Small intestine (tissue), 7 donors: ENCODE results near the gene CCL2. TPM values are rescaled to one million over a fixed set of nuclear protein-coding genes. Genes with fewer than 3 reads are reported as not detected.

Experiments used
- DNase-seq, 2 donors: peaks; one replicate each; pipeline versions ENCODE4 v3.0.0 to v3.0.0-alpha.2; 2013
- FAIRE-seq: peaks from 2 replicates; lab custom pipeline; 2012; peaks lifted over from hg19 to GRCh38; lab: Jason Lieb, UNC
- H3K27ac ChIP-seq, 3 donors: one replicate each; pipeline ENCODE4 v1.5.1; 2013; ENCODE audit warnings: low read length in 2 of 3, mild to moderate bottlenecking in 2 of 3, control low read depth in 1 of 3, inconsistent platforms in 1 of 3, low read depth in 1 of 3, moderate library complexity in 1 of 3
- H3K27me3 ChIP-seq, 3 donors: one replicate each; pipeline ENCODE4 v1.6.1; 2013; ENCODE audit warnings: low read length in 3 of 3, inconsistent platforms in 1 of 3; ENCODE audit not compliant: control insufficient read depth in 3 of 3, insufficient read depth in 3 of 3
- H3K36me3 ChIP-seq, 3 donors: one replicate each; pipeline ENCODE4 v1.6.1; 2013; ENCODE audit warnings: low read length in 3 of 3, inconsistent platforms in 1 of 3, low read depth in 1 of 3, mild to moderate bottlenecking in 1 of 3, moderate library complexity in 1 of 3; ENCODE audit not compliant: control insufficient read depth in 3 of 3, insufficient read depth in 2 of 3
- H3K4me1 ChIP-seq, 3 donors: one replicate each; pipeline ENCODE4 v1.6.1; 2013; ENCODE audit warnings: low read length in 2 of 3, inconsistent platforms in 1 of 3, low read depth in 1 of 3, mild to moderate bottlenecking in 1 of 3, moderate library complexity in 1 of 3; ENCODE audit not compliant: control insufficient read depth in 3 of 3, insufficient read depth in 2 of 3
- H3K4me3 ChIP-seq, 3 donors: one replicate each; pipeline ENCODE4 v1.5.1; 2013; ENCODE audit warnings: low read length in 3 of 3, control low read depth in 1 of 3, inconsistent platforms in 1 of 3, low read depth in 1 of 3, mild to moderate bottlenecking in 1 of 3, moderate library complexity in 1 of 3
- H3K9me3 ChIP-seq, 2 donors: one replicate each; pipeline ENCODE4 v1.6.1; 2013; ENCODE audit warnings: low read depth in 1 of 2, low read length in 1 of 2; ENCODE audit not compliant: control insufficient read depth in 2 of 2, insufficient read depth in 1 of 2
- WGBS, 3 donors: extraction: QIAGEN DNeasy Blood & Tissue Kit; methylation state at CpG; one replicate each; pipeline ENCODE4 v1.1.7; 2013; 5-methylcytosine and 5-hydroxymethylcytosine counted together
- polyA plus RNA-seq, 4 donors: library from polyadenylated mRNA; stranded (reverse) in 3 of 4; unstranded in 1 of 4; fragments of 200-250 nt in 3 of 4; fragments of 120-200 nt in 1 of 4; gene quantifications; one replicate each; pipeline versions ENCODE4 v1.2.1 to v1.2.3, GENCODE V29; 2013
- donor health status: healthy with polysubstance abuse.
- donor health status: control.
- donor health status: control.
- donor health status: Bipolar disorder and iron deficiency.
- donor health status: healthy.

The CCL2 gene
- polyA plus RNA-seq, 4 donors, result 6.0 to 29.2 (median 21.4) TPM

DNA sequence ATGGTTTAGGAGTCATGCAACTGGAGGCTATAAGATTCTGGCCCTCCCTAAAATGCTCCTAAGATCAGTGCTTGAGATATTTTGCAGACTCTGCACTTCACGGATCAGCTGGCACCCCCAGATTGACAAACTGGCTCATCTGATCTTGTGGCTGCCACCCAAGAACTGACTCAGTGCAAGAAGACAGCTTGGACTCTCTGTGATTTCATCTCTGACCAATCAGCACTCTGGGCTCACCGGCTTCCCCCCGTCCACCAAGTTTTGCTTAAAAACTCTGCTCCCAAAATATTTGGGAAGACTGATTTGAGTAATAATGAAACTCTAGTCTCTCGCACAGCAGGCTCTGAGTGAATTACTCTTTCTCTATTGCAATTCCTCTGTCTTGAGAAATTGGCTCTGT lies 26.3 kb upstream of the CCL2 start:
- no peak overlapping the region for H3K27ac ChIP-seq
- peaks cover 0 to 9% of the 10 kb centered on the region in 2 donors for H3K9me3 ChIP-seq
- DNase-seq, result no peak
- no peaks in the 10 kb centered on the region for H3K27me3 ChIP-seq
- no peaks in the 10 kb centered on the region for H3K4me1 ChIP-seq
- H3K4me3 ChIP-seq, result no peak overlapping the region
- 67 to 88% (median 76%) methylated on average over 4 of the region's 4 CpGs for WGBS, 3 donors
- no peaks in the 10 kb centered on the region for H3K36me3 ChIP-seq
- FAIRE-seq, result no peak

GRCh38 chr17:34230342-34230741 lies 24.7 kb upstream of the CCL2 start:
- no peaks in the 10 kb centered on the region for H3K27me3 ChIP-seq
- WGBS, 3 donors, result 42 to 74% (median 58%) methylated on average over 1 of the region's 1 CpG
- no peak overlapping the region for H3K4me3 ChIP-seq
- no peaks in the 10 kb centered on the region for H3K36me3 ChIP-seq
- no peak for FAIRE-seq
- H3K4me1 ChIP-seq, result peaks cover 0 to 9% (median 8%) of the 10 kb centered on the region in 3 donors
- no peak overlapping the region for H3K27ac ChIP-seq
- DNase-seq, result no peak
- peaks cover 0 to 9% of the 10 kb centered on the region in 2 donors for H3K9me3 ChIP-seq

DNA sequence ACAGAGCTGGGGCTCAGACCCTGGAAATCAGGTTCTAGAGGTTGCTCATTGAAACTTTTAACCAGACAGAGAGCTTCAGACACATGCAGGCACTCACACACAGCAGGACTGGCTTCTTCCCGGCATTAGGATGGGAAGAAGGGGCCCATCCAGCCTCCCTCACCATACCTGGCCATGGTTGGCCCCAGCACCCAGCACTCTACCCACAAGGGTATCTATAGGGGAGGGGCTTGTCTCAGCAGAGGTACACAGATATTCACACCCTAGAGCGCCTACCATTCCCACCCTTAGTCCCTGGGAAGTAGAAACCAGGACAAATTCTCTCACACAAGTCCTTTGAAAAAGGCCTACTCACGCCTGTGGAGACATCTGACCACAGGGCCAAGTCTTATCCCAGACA lies 20.5 kb upstream of the CCL2 start:
- WGBS, 3 donors, result 78 to 89% (median 86%) methylated on average over 3 of the region's 3 CpGs
- DNase-seq, result no peak
- Histone ChIP-seq H3K4me1 (peaks cover 0 to 20% (median 18%) of the 10 kb centered on the region in 3 donors), H3K27me3 (no peaks in the 10 kb centered on the region), H3K36me3 (no peaks in the 10 kb centered on the region), H3K9me3 (peaks cover 0 to 5% of the 10 kb centered on the region in 2 donors), H3K4me3 (no peak overlapping the region), H3K27ac (peak overlapping the region in 1 of 3 donors; percentile 77)
- no peak for FAIRE-seq

- DNase-seq, result peak; percentile 37 to 61
- Histone ChIP-seq H3K4me3 (no peak overlapping the region), H3K9me3 (no peaks in the 10 kb centered on the region), H3K36me3 (no peaks in the 10 kb centered on the region), H3K4me1 (peaks cover 0 to 20% (median 18%) of the 10 kb centered on the region in 3 donors), H3K27me3 (no peaks in the 10 kb centered on the region), H3K27ac (peak overlapping the region in 2 of 3 donors; percentile 23 to 77)
- FAIRE-seq, result no peak
- 20 to 29% (median 21%) methylated on average over 6 of the region's 6 CpGs for WGBS, 3 donors
Measured at GRCh38 chr17:34235389-34236028, 19.6 kb upstream of the CCL2 start.

- Histone ChIP-seq H3K27ac (peak overlapping the region in 1 of 3 donors; percentile 72), H3K36me3 (no peaks in the 10 kb centered on the region), H3K27me3 (no peaks in the 10 kb centered on the region), H3K9me3 (no peaks in the 10 kb centered on the region), H3K4me3 (no peak overlapping the region), H3K4me1 (peaks cover 0 to 20% (median 18%) of the 10 kb centered on the region in 3 donors)
- FAIRE-seq (no peak), DNase-seq (no peak)
- 35 to 59% (median 49%) methylated on average over 6 of the region's 6 CpGs for WGBS, 3 donors
Measured at GRCh38 chr17:34236281-34236892, 18.7 kb upstream of the CCL2 start.

DNA sequence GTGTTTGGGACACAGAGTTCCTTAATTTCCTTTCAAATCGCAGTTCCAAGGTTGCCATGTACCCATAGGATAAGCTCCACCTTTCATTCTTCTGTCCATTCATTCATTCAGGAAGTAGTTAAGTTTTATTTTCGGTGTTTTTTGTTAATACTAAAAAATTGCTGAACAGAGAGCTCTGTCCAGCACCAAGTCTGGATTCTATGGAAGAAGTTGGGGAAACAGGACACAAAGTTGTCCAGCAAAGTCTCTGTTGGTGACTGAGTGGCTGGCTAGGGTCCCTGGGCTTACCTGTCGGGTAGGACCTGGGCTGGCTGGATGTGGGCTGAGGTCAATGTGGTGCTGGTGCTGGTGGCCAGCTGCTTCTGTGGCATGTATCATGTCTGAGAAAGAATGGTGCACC lies 17.6 kb upstream of the CCL2 start:
- peak overlapping the region in 1 of 3 donors; percentile 11 for H3K27ac ChIP-seq
- 68 to 91% (median 88%) methylated on average over 3 of the region's 3 CpGs for WGBS, 3 donors
- H3K27me3 ChIP-seq, result no peaks in the 10 kb centered on the region
- DNase-seq (no peak), FAIRE-seq (no peak)
- no peaks in the 10 kb centered on the region for H3K36me3 ChIP-seq
- H3K4me1 ChIP-seq, result peaks cover 0 to 20% (median 18%) of the 10 kb centered on the region in 3 donors
- H3K4me3 ChIP-seq, result no peak overlapping the region
- H3K9me3 ChIP-seq, result no peaks in the 10 kb centered on the region

DNA sequence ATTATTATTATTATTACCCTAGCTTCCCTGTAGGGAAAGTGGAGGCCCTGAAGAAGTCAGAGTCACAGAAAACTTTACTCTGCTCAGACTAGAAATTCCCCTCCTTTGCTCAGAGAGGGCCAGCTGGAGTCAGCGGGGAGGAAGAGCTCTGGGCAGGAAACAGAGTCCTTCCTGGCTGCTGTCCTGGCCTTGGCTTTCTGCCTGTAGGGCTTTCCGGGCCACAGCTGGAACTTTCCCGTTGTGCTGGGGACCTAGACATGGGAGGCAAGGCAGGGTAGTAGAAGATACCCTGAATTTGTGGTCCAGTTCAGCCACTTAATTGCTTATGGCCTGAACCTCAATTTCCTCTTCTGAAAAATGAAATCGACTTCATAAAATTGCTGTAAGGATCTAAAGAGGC lies 14.0 kb upstream of the CCL2 start:
- H3K9me3 ChIP-seq, result no peaks in the 10 kb centered on the region
- peak overlapping the region in 1 of 3 donors; percentile 27 for H3K27ac ChIP-seq
- H3K36me3 ChIP-seq, result no peaks in the 10 kb centered on the region
- WGBS, 3 donors, result 15 to 27% (median 27%) methylated on average over 4 of the region's 4 CpGs
- H3K27me3 ChIP-seq, result no peaks in the 10 kb centered on the region
- H3K4me1 ChIP-seq, result peaks cover 0 to 9% (median 6%) of the 10 kb centered on the region in 3 donors
- H3K4me3 ChIP-seq, result no peak overlapping the region
- DNase-seq (peak in 1 of 2 donors; percentile 29), FAIRE-seq (no peak)

DNA sequence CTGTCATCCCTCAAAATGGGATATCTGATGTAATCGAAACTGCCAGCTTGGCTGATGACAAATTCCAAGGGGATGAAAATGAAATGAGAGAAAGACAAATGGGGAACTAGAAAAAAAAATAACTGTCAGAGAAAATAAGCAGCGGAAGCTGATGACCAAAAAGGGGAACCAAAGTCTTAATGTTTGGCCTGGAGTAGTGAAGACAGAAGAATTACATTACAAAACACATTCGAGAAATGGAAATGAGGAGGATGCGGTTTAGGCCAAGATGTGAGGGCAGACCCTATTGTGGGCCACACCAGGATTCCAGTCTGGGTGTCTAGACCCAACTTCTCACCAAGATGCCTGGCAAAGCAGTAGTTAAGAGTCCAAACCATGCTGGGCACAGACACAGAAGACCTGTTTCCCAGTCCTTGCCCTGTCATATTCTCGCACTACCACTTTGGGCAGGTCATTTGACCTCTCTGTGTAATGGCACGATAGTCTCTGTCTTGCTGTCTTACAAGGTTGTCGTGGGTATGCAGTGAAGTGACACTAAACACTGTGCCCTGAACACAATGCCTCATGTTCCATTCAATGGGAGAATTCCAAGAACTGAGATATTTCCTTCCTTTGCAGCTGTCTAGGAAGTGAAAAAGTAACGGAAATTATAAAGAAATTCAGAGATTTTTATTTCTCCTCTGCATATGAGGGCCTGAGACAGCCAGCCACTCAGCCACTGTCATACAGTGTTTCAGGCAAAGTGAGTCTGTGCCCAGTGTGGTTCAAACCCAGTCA lies 12.3 kb upstream of the CCL2 start:
- WGBS, 3 donors, result 67 to 89% (median 79%) methylated on average over 8 of the region's 8 CpGs
- Histone ChIP-seq H3K36me3 (no peaks in the 10 kb centered on the region), H3K9me3 (no peaks in the 10 kb centered on the region), H3K4me1 (peaks cover 0 to 23% (median 0%) of the 10 kb centered on the region in 3 donors), H3K27me3 (no peaks in the 10 kb centered on the region), H3K4me3 (no peak overlapping the region), H3K27ac (peak overlapping the region in 1 of 3 donors; percentile 61)
- FAIRE-seq (no peak), DNase-seq (no peak)
